ENCODE measurements around the gene ZNF488.

ZNF488 gene

GRCh38 chr10:47348138-47348651, 35.9 kb downstream of the ZNF488 start, which contains the start of gene RBP3:
Gene RBP3 (plus strand): TSS chr10:47348363. CDS start chr10:47348485, 122 bp downstream.
- DNase-seq: no peak

- DNase-seq: no peak
Observed at GRCh38 chr10:47347303-47347675, 36.8 kb downstream of the ZNF488 start.

GRCh38 chr10:47346581-47347302, 37.4 kb downstream of the ZNF488 start:
- DNase-seq: no peak

GRCh38 chr10:47344996-47345870, 38.9 kb downstream of the ZNF488 start:
- no peak for DNase-seq

- peak; percentile 15 to 66 (median 42) for DNase-seq
Observed at GRCh38 chr10:47340608-47341170, 43.4 kb downstream of the ZNF488 start.

GRCh38 chr10:47339759-47340607, 44.1 kb downstream of the ZNF488 start:
- no peak for DNase-seq

- no peak for DNase-seq
Observed at GRCh38 chr10:47339186-47339735, 44.8 kb downstream of the ZNF488 start.

GRCh38 chr10:47337310-47337709, 46.8 kb downstream of the ZNF488 start:
- DNase-seq: no peak

- no peak for DNase-seq
Observed at GRCh38 chr10:47336387-47337134, 47.5 kb downstream of the ZNF488 start.

GRCh38 chr10:47335906-47336305, 48.2 kb downstream of the ZNF488 start:
- DNase-seq: no peak

GRCh38 chr10:47334466-47335295, 49.4 kb downstream of the ZNF488 start:
- no peak for DNase-seq

- DNase-seq: no peak
Observed at GRCh38 chr10:47333532-47333931, 50.6 kb downstream of the ZNF488 start.

GRCh38 chr10:47332946-47333345, 51.1 kb downstream of the ZNF488 start:
- DNase-seq: no peak

GRCh38 chr10:47332371-47332770, 51.7 kb downstream of the ZNF488 start:
- no peak for DNase-seq

- no peak for DNase-seq
Observed at GRCh38 chr10:47331954-47332353, 52.1 kb downstream of the ZNF488 start.

GRCh38 chr10:47331491-47331890, 52.6 kb downstream of the ZNF488 start:
- no peak for DNase-seq

GRCh38 chr10:47330804-47331203, 53.3 kb downstream of the ZNF488 start:
- DNase-seq: no peak

- no peak for DNase-seq
Observed at GRCh38 chr10:47330366-47330765, 53.7 kb downstream of the ZNF488 start.

- DNase-seq: no peak
Observed at GRCh38 chr10:47329855-47330254, 54.2 kb downstream of the ZNF488 start.

- DNase-seq: no peak
Observed at GRCh38 chr10:47326927-47327330, 57.2 kb downstream of the ZNF488 start.
